K562 (cell line): ENCODE measurements around the gene CPPED1. TPM values are rescaled to one million over a fixed set of nuclear protein-coding genes. Genes with fewer than 3 reads are reported as not detected.

ENCODE experiments used
- LARP7 ChIP-seq: fragments of 450-650 bp; IDR thresholded peaks from 2 replicates; pipeline ENCODE4 v1.6.1; 2016
- MLLT1 ChIP-seq, 2 experiments: fragments of 450-650 bp; IDR thresholded peaks; 2 replicates each; pipeline ENCODE4 v1.6.1; 2016
- RERE ChIP-seq: sonication (generic); formaldehyde crosslinking; IDR thresholded peaks from 2 replicates; pipeline ENCODE4 v1.8.0; 2023; ENCODE audit warnings: missing genetic modification reagents, mild to moderate bottlenecking, borderline replicate concordance
- RFX1 ChIP-seq: fragments of 450-650 bp; IDR thresholded peaks from 2 replicates; pipeline ENCODE4 v1.6.1; 2016; ENCODE audit warnings: mild to moderate bottlenecking, moderate library complexity
- SIRT6 ChIP-seq: IDR thresholded peaks from one replicate; pipeline ENCODE4 v1.6.1; 2012; ENCODE audit warnings: low read depth, mild to moderate bottlenecking, control low read depth, inconsistent platforms, low read length, moderate library complexity
- TSC22D4 ChIP-seq: fragments of 450-650 bp; IDR thresholded peaks from 2 replicates; pipeline ENCODE4 v1.6.1; 2016; ENCODE audit warnings: missing genetic modification characterization, missing biosample characterization, control low read depth
- ZFP91 ChIP-seq: sonication (generic); formaldehyde crosslinking; IDR thresholded peaks from 2 replicates; pipeline ENCODE4 v1.8.0; 2022; ENCODE audit warnings: mild to moderate bottlenecking, missing genetic modification reagents
- ZNF592 ChIP-seq: fragments of 450-650 bp; IDR thresholded peaks from 2 replicates; pipeline ENCODE4 v1.6.1; 2017; ENCODE audit warnings: antibody characterized with exemption, mild to moderate bottlenecking
- ZNF644 ChIP-seq: fragments of 200-800 bp; sonication (Bioruptor generic); IDR thresholded peaks from 2 replicates; pipeline ENCODE4 v1.6.1; 2016; ENCODE audit warnings: low read depth, missing genetic modification characterization, missing compliant biosample characterization
- ZNF655 ChIP-seq: fragments of 250-450 bp; sonication (Bioruptor Pico); IDR thresholded peaks from 2 replicates; pipeline ENCODE4 v1.5.0; 2021
- ZSCAN29 ChIP-seq: fragments of 450-650 bp; IDR thresholded peaks from 2 replicates; pipeline ENCODE4 v1.6.1; 2017
- polyA plus RNA-seq, 8 experiments: library from polyadenylated mRNA; depleted of rRNA in 4 of 8; stranded (reverse) in 5 of 8; unstranded in 3 of 8; fragments of >200 nt; fragmentation: Nextera tagmentation in 2 of 8; fragmentation: Illumina TruSeq in 1 of 8; extraction: Ambion mirVana in 2 of 8; extraction: Trizol in 1 of 8; gene quantifications; 2 replicates each; pipeline versions ENCODE4 v1.2.1 to v1.2.3, GENCODE V29; 2011 to 2014; ENCODE audit warnings: inconsistent platforms in 1 of 8, missing spikeins in 1 of 8
- total RNA-seq, 7 experiments: library from RNA; depleted of rRNA in 6 of 7; stranded (reverse); fragments of >200 nt in 6 of 7; fragmentation: Illumina TruSeq in 2 of 7; extraction: Trizol in 2 of 7; gene quantifications; 2 replicates each; pipeline versions ENCODE4 v1.2.1 to v1.2.3, GENCODE V29; 2011 to 2021; ENCODE audit warnings: low replicate concordance in 1 of 7

Gene CPPED1
- total and polyA plus RNA-seq, 9 of the 15 experiments (the other 6 are each of a cell fraction or from before 2014, with no cell fraction given): 7.5 to 25.7 (median 16.9) TPM

GRCh38 chr16:12802661-12803060 lies 1.0 kb downstream of the CPPED1 start (continued):
- no peak for TF ChIP-seq RERE (CRISPR knock-in tag)
- no peak for TF ChIP-seq TSC22D4
- TF ChIP-seq LARP7: no peak
- no peak for TF ChIP-seq ZNF592
- TF ChIP-seq ZFP91 (CRISPR knock-in tag): no peak
- no peak for TF ChIP-seq MLLT1 (IDR thresholded peaks at IDR 0.05)
- TF ChIP-seq ZNF644 (tag): no peak
- TF ChIP-seq RFX1: no peak
- no peak for TF ChIP-seq ZNF655
- TF ChIP-seq ZSCAN29: no peak
- no peak for TF ChIP-seq SIRT6
